Duodenal mucosa (tissue), 2 donors: Measurements from ENCODE around the gene CACNA2D3.

ENCODE experiments used
- H3K27ac ChIP-seq: one replicate; pipeline ENCODE4 v1.7.0; 2013; ENCODE audit warnings: low read depth, low read length
- H3K27me3 ChIP-seq, 2 donors: one replicate each; pipeline ENCODE4 v1.7.0; 2013; ENCODE audit warnings: low read length in 2 of 2, control low read depth in 1 of 2; ENCODE audit not compliant: insufficient read depth in 2 of 2, control insufficient read depth in 1 of 2
- H3K36me3 ChIP-seq, 2 donors: one replicate each; pipeline ENCODE4 v1.7.0; 2013; ENCODE audit warnings: low read length in 2 of 2, control low read depth in 1 of 2; ENCODE audit not compliant: insufficient read depth in 2 of 2, control insufficient read depth in 1 of 2
- H3K4me1 ChIP-seq, 2 donors: one replicate each; pipeline ENCODE4 v1.7.0; 2013; ENCODE audit warnings: low read length in 2 of 2, control low read depth in 1 of 2; ENCODE audit not compliant: insufficient read depth in 2 of 2, control insufficient read depth in 1 of 2
- H3K4me3 ChIP-seq, 2 donors: one replicate each; pipeline ENCODE4 v1.7.0; 2013; ENCODE audit warnings: low read length in 2 of 2, low read depth in 1 of 2
- H3K9ac ChIP-seq, 2 donors: one replicate each; pipeline ENCODE4 v1.7.0; 2013; ENCODE audit warnings: low read length in 2 of 2, low read depth in 1 of 2
- H3K9me3 ChIP-seq, 2 donors: one replicate each; pipeline ENCODE4 v1.7.0; 2013; ENCODE audit warnings: low read length in 2 of 2, control low read depth in 1 of 2; ENCODE audit not compliant: control insufficient read depth in 1 of 2

CACNA2D3 gene

GRCh38 chr3:54206874-54207273 lies 84.5 kb downstream of the CACNA2D3 start:
- H3K4me1 ChIP-seq = no peaks in the 10 kb centered on the region
- H3K27ac ChIP-seq = no peak overlapping the region
- no peaks in the 10 kb centered on the region for H3K9me3 ChIP-seq

DNA sequence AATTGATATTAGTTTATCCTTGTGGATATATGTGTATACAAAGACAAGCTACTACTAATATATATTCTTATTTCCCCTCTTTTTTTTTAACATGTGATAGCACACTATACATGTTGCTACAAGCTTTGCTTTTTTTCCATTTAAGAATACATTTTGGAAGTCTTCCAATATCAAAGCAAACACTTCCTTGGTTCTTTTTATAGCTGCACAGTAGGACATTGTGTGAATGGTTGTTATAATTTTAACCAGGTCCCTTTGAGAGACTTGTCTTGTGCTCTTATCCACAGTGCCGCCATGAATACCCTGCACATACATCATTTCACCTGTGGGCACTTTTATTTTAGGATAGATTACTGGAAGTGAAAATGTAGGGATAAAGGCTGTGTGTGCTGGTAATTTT lies 88.7 kb downstream of the CACNA2D3 start:
- Histone ChIP-seq H3K4me1 (no peaks in the 10 kb centered on the region), H3K27ac (no peak overlapping the region), H3K9ac (no peak overlapping the region), H3K36me3 (no peaks in the 10 kb centered on the region), H3K9me3 (no peaks in the 10 kb centered on the region), H3K4me3 (no peak overlapping the region), H3K27me3 (no peaks in the 10 kb centered on the region)

More at GRCh38 chr3:54206874-54207273, 84.5 kb downstream of the CACNA2D3 start:
- H3K9ac ChIP-seq = no peak overlapping the region
- H3K36me3 ChIP-seq = no peaks in the 10 kb centered on the region
- no peak overlapping the region for H3K4me3 ChIP-seq
- no peaks in the 10 kb centered on the region for H3K27me3 ChIP-seq

GRCh38 chr3:54212723-54213122 lies 90.4 kb downstream of the CACNA2D3 start:
- Histone ChIP-seq H3K36me3 (no peaks in the 10 kb centered on the region), H3K4me3 (no peak overlapping the region), H3K27me3 (no peaks in the 10 kb centered on the region), H3K4me1 (no peaks in the 10 kb centered on the region), H3K27ac (no peak overlapping the region), H3K9ac (no peak overlapping the region), H3K9me3 (no peaks in the 10 kb centered on the region)

GRCh38 chr3:54213907-54214306 lies 91.6 kb downstream of the CACNA2D3 start:
- H3K27me3 ChIP-seq = no peaks in the 10 kb centered on the region
- no peaks in the 10 kb centered on the region for H3K4me1 ChIP-seq
- H3K9ac ChIP-seq = no peak overlapping the region
- H3K4me3 ChIP-seq = no peak overlapping the region
- no peaks in the 10 kb centered on the region for H3K9me3 ChIP-seq
- H3K36me3 ChIP-seq = no peaks in the 10 kb centered on the region
- H3K27ac ChIP-seq = no peak overlapping the region

- no peaks in the 10 kb centered on the region for H3K4me1 ChIP-seq
- no peaks in the 10 kb centered on the region for H3K27me3 ChIP-seq
- H3K9ac ChIP-seq = no peak overlapping the region
- no peaks in the 10 kb centered on the region for H3K36me3 ChIP-seq
- H3K27ac ChIP-seq = no peak overlapping the region
- H3K4me3 ChIP-seq = no peak overlapping the region
- no peaks in the 10 kb centered on the region for H3K9me3 ChIP-seq
Measured at GRCh38 chr3:54214845-54215244, 92.5 kb downstream of the CACNA2D3 start.

DNA sequence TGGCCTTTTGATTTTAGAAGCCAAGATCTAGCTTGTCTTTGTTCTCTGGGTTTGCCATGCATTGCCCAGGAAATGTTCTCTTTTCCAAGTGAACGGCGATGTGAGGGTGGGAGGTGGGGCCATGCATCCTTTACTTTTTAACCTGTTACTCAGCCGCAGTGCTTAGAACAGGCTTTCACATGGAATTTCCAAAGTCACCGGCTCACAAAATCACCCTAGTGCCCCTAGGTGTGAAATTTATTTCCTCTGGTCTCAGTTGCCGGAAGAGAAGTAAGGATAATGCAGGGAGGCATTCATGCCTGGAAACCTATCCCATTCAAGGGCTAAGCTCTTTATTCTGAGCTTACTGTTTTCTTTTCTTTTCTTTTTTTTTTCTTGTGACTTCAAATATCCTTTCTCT lies 93.2 kb downstream of the CACNA2D3 start:
- no peaks in the 10 kb centered on the region for H3K9me3 ChIP-seq
- H3K36me3 ChIP-seq = no peaks in the 10 kb centered on the region
- H3K4me3 ChIP-seq = no peak overlapping the region
- H3K9ac ChIP-seq = no peak overlapping the region
- no peaks in the 10 kb centered on the region for H3K27me3 ChIP-seq
- H3K4me1 ChIP-seq = no peaks in the 10 kb centered on the region
- H3K27ac ChIP-seq = no peak overlapping the region

- H3K9ac ChIP-seq = no peak overlapping the region
- H3K27ac ChIP-seq = no peak overlapping the region
- no peak overlapping the region for H3K4me3 ChIP-seq
- no peaks in the 10 kb centered on the region for H3K9me3 ChIP-seq
- no peaks in the 10 kb centered on the region for H3K4me1 ChIP-seq
- no peaks in the 10 kb centered on the region for H3K27me3 ChIP-seq
- no peaks in the 10 kb centered on the region for H3K36me3 ChIP-seq
Measured at GRCh38 chr3:54217828-54218227, 95.5 kb downstream of the CACNA2D3 start.

GRCh38 chr3:54222316-54222715 lies 100.0 kb downstream of the CACNA2D3 start:
- Histone ChIP-seq H3K27me3 (no peaks in the 10 kb centered on the region), H3K9me3 (no peaks in the 10 kb centered on the region), H3K4me3 (no peak overlapping the region), H3K27ac (no peak overlapping the region), H3K9ac (no peak overlapping the region), H3K4me1 (no peaks in the 10 kb centered on the region), H3K36me3 (no peaks in the 10 kb centered on the region)

- Histone ChIP-seq H3K36me3 (no peaks in the 10 kb centered on the region), H3K27me3 (no peaks in the 10 kb centered on the region), H3K9ac (no peak overlapping the region), H3K27ac (no peak overlapping the region), H3K4me3 (no peak overlapping the region), H3K9me3 (no peaks in the 10 kb centered on the region), H3K4me1 (no peaks in the 10 kb centered on the region)
Measured at GRCh38 chr3:54223063-54223462, 100.7 kb downstream of the CACNA2D3 start.

- no peaks in the 10 kb centered on the region for H3K9me3 ChIP-seq
- H3K27ac ChIP-seq = no peak overlapping the region
Measured at GRCh38 chr3:54225841-54226528, 103.6 kb downstream of the CACNA2D3 start.

GRCh38 chr3:54228806-54229205 lies 106.5 kb downstream of the CACNA2D3 start:
- Histone ChIP-seq H3K4me3 (no peak overlapping the region), H3K9me3 (no peaks in the 10 kb centered on the region), H3K36me3 (no peaks in the 10 kb centered on the region), H3K27me3 (no peaks in the 10 kb centered on the region), H3K27ac (no peak overlapping the region), H3K9ac (no peak overlapping the region), H3K4me1 (no peaks in the 10 kb centered on the region)

More at GRCh38 chr3:54225841-54226528, 103.6 kb downstream of the CACNA2D3 start:
- no peaks in the 10 kb centered on the region for H3K27me3 ChIP-seq
- no peak overlapping the region for H3K4me3 ChIP-seq
- no peak overlapping the region for H3K9ac ChIP-seq
- H3K36me3 ChIP-seq = no peaks in the 10 kb centered on the region
- H3K4me1 ChIP-seq = no peaks in the 10 kb centered on the region
